RWPE1 (cell line): ENCODE measurements around the gene RAB7A.

Source experiments
- CTCF ChIA-PET: fragments of 350-600 bp; sonication (Branson Sonifier 250); formaldehyde crosslinking; extraction: SDS; loops from one replicate; lab custom pipeline; 2021; lab: Yijun Ruan, JAX
- POLR2A ChIA-PET: fragments of 400-600 bp; formaldehyde crosslinking; extraction: SDS; loops from one replicate; lab custom pipeline; 2020; ENCODE audit warnings: antibody characterized with exemption; ENCODE audit not compliant: low non-redundant PET; lab: Yijun Ruan, JAX
- DNase-seq: peaks from one replicate; pipeline ENCODE4 v3.0.0; 2012; ENCODE audit warnings: low spot score
- H3K27ac ChIP-seq: fragments of 450-650 bp; 2 replicates; pipeline ENCODE4 v1.5.1; 2017
- CTCF ChIP-seq: fragments of 450-650 bp; conservative IDR thresholded peaks from 2 replicates; pipeline ENCODE4 v1.5.1; 2017; ENCODE audit warnings: low read depth, mild to moderate bottlenecking

Gene RAB7A

GRCh38 chr3:128734523-128735189 lies 8.7 kb downstream of the RAB7A start:
- no peak overlapping the region for H3K27ac ChIP-seq
- CTCF ChIA-PET, result interaction anchor here (0.6 kb wide), 1 partner anchor 1749 kb away, joined by 3 read pairs; no protein-coding TSS in a partner anchor
- no peak for DNase-seq
- TF ChIP-seq CTCF, result no peak
- POLR2A ChIA-PET, result no interaction called here

GRCh38 chr3:128735287-128735686 lies 9.3 kb downstream of the RAB7A start:
- H3K27ac ChIP-seq, result no peak overlapping the region
- CTCF ChIA-PET, result interaction anchor here (0.6 kb wide), 1 partner anchor 1749 kb away, joined by 3 read pairs; no protein-coding TSS in a partner anchor
- POLR2A ChIA-PET, result no interaction called here

GRCh38 chr3:128735884-128736283 lies 9.9 kb downstream of the RAB7A start:
- TF ChIP-seq CTCF, result no peak
- ChIA-PET CTCF (no interaction called here), POLR2A (no interaction called here)
- no peak for DNase-seq
- no peak overlapping the region for H3K27ac ChIP-seq

More at GRCh38 chr3:128735287-128735686, 9.3 kb downstream of the RAB7A start:
- TF ChIP-seq CTCF, result no peak
- DNase-seq, result no peak

- peak overlapping the region; percentile 73 for H3K27ac ChIP-seq
- POLR2A ChIA-PET, result no interaction called here
- TF ChIP-seq CTCF, result no peak
- CTCF ChIA-PET, result interaction anchor here (0.6 kb wide), 1 partner anchor 164 kb away, joined by 3 read pairs; no protein-coding TSS in a partner anchor
- DNase-seq, result peak; percentile 54
Measured at GRCh38 chr3:128736601-128737000, 10.6 kb downstream of the RAB7A start.

GRCh38 chr3:128740621-128741020 lies 14.6 kb downstream of the RAB7A start:
- 0 out of 2 replicates have a peak overlapping the region, but pooled peaks have one; percentile 7 for H3K27ac ChIP-seq
- DNase-seq, result no peak
- no peak for TF ChIP-seq CTCF
- CTCF ChIA-PET, result no interaction called here
- POLR2A ChIA-PET, result no interaction called here

GRCh38 chr3:128742821-128743594 lies 17.0 kb downstream of the RAB7A start:
- ChIA-PET CTCF (interaction anchor here (1.1 to 1.3 kb wide), 2 partner anchors 11 to 62 kb away, joined by 3 to 4 read pairs; no protein-coding TSS in a partner anchor), POLR2A (no interaction called here)
- no peak for DNase-seq
- TF ChIP-seq CTCF, result no peak
- no peak overlapping the region for H3K27ac ChIP-seq
